ENCODE results near the gene IL17RE. TPM values are rescaled to one million over a fixed set of nuclear protein-coding genes. Genes with fewer than 3 reads are reported as not detected.

Gene IL17RE
- total RNA-seq, 1 donor from 2014 or later = 0.53 TPM

GRCh38 chr3:9946112-9947024 lies 43.7 kb downstream of the IL17RE start:
- no peak for FAIRE-seq
- TF ChIP-seq, protein P1, sequence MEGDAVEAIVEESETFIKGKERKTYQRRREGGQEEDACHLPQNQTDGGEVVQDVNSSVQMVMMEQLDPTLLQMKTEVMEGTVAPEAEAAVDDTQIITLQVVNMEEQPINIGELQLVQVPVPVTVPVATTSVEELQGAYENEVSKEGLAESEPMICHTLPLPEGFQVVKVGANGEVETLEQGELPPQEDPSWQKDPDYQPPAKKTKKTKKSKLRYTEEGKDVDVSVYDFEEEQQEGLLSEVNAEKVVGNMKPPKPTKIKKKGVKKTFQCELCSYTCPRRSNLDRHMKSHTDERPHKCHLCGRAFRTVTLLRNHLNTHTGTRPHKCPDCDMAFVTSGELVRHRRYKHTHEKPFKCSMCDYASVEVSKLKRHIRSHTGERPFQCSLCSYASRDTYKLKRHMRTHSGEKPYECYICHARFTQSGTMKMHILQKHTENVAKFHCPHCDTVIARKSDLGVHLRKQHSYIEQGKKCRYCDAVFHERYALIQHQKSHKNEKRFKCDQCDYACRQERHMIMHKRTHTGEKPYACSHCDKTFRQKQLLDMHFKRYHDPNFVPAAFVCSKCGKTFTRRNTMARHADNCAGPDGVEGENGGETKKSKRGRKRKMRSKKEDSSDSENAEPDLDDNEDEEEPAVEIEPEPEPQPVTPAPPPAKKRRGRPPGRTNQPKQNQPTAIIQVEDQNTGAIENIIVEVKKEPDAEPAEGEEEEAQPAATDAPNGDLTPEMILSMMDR (IDR thresholded peaks at IDR 0.05; ENCODE audit: insufficient read depth, low read length, severe bottlenecking) = peak; percentile 93
- Histone ChIP-seq H3K4me3 (ENCODE audit: low read depth, low read length) (peak overlapping the region; percentile 59), H3K27me3 (ENCODE audit: control insufficient read depth, insufficient read depth, low read length) (no peaks in the 10 kb centered on the region), H3K36me3 (ENCODE audit: control insufficient read depth, insufficient read depth, low read length) (no peaks in the 10 kb centered on the region)
- peak; percentile 73 for DNase-seq (ENCODE audit: low read depth)

- no peak for FAIRE-seq
- Histone ChIP-seq H3K4me3 (ENCODE audit: low read depth, low read length) (peak overlapping the region; percentile 59), H3K36me3 (ENCODE audit: control insufficient read depth, insufficient read depth, low read length) (no peaks in the 10 kb centered on the region), H3K27me3 (ENCODE audit: control insufficient read depth, insufficient read depth, low read length) (no peaks in the 10 kb centered on the region)
- peak; percentile 51 for DNase-seq (ENCODE audit: low read depth)
- TF ChIP-seq, protein P1 (IDR thresholded peaks at IDR 0.05; ENCODE audit: insufficient read depth, low read length, severe bottlenecking) = peak; percentile 84
Measured at GRCh38 chr3:9947025-9947995, 44.7 kb downstream of the IL17RE start.

- Histone ChIP-seq H3K36me3 (ENCODE audit: control insufficient read depth, insufficient read depth, low read length) (no peaks in the 10 kb centered on the region), H3K4me3 (ENCODE audit: low read depth, low read length) (no peak overlapping the region), H3K27me3 (ENCODE audit: control insufficient read depth, insufficient read depth, low read length) (no peaks in the 10 kb centered on the region)
- FAIRE-seq = no peak
- TF ChIP-seq, protein P1 (IDR thresholded peaks at IDR 0.05; ENCODE audit: insufficient read depth, low read length, severe bottlenecking) = no peak
- no peak for DNase-seq (ENCODE audit: low read depth)
Measured at GRCh38 chr3:9948586-9948985, 45.9 kb downstream of the IL17RE start.

DNA sequence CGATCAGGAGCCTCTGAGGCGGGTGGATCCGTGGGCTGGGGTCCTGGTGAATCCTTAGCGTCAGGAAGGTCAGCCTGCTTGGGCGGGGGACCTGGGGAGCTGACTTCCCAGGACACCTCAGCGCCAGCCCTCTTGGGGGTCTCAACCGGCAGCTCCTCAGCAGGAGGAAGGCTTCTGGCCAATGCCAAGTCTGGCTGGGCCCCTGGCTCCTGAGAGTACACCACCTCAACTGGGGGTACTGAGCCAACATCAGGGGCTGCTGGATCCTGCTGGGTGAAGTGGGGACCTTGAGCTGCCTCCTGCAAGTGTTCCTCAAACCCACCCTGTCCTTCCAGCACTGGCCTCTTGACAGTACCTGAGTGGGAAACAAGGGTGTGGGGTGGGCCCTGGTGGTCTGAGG lies 46.5 kb downstream of the IL17RE start:
- no peak for DNase-seq (ENCODE audit: low read depth)
- FAIRE-seq = no peak
- TF ChIP-seq, protein P1 (IDR thresholded peaks at IDR 0.05; ENCODE audit: insufficient read depth, low read length, severe bottlenecking) = no peak
- no peak overlapping the region for H3K4me3 ChIP-seq (ENCODE audit: low read depth, low read length)
- H3K27me3 ChIP-seq (ENCODE audit: control insufficient read depth, insufficient read depth, low read length) = no peaks in the 10 kb centered on the region
- H3K36me3 ChIP-seq (ENCODE audit: control insufficient read depth, insufficient read depth, low read length) = no peaks in the 10 kb centered on the region

DNA sequence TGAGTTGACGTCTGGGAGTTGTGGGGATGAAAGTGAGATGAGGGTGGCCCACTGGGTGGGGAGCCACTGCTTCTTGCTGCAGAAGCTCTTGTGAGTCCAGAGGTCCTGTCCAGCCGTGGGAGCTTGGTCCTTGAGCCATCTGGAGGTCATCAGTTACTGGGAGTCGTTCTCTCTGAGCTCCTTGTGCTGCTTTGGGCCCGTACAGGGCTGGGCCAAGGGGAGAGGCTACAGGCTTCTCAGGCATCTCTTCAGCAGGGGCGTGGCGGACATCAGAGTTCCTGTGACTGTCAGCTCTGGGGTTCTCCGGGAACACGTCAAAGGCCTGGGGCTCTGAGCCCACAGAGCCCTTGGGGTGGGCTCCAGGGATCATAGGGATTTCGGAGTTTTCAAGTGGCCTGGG lies 47.0 kb downstream of the IL17RE start:
- TF ChIP-seq, protein P1 (IDR thresholded peaks at IDR 0.05; ENCODE audit: insufficient read depth, low read length, severe bottlenecking) = no peak
- Histone ChIP-seq H3K36me3 (ENCODE audit: control insufficient read depth, insufficient read depth, low read length) (no peaks in the 10 kb centered on the region), H3K27me3 (ENCODE audit: control insufficient read depth, insufficient read depth, low read length) (no peaks in the 10 kb centered on the region), H3K4me3 (ENCODE audit: low read depth, low read length) (no peak overlapping the region)
- FAIRE-seq = no peak
- no peak for DNase-seq (ENCODE audit: low read depth)

Data from bronchial epithelial cell (primary cell).